KMS-11 (cell line): ENCODE results near the gene TOP1.

Experiments used
- H2AFZ ChIP-seq: fragments of 200-600 bp; sonication (generic); 2 replicates; pipeline ENCODE4 v1.6.1; 2016; ENCODE audit warnings: antibody characterized with exemption, mixed run types, low read depth
- H3K27ac ChIP-seq: fragments of 200-600 bp; sonication (generic); 2 replicates; pipeline ENCODE4 v1.6.1; 2016; ENCODE audit warnings: mild to moderate bottlenecking, mixed run types
- H3K27me3 ChIP-seq: fragments of 200-600 bp; sonication (generic); 2 replicates; pipeline ENCODE4 v1.6.1; 2017; ENCODE audit warnings: mild to moderate bottlenecking, low read depth, mixed run types, moderate library complexity; ENCODE audit not compliant: insufficient read depth
- H3K36me3 ChIP-seq: fragments of 200-600 bp; sonication (generic); 2 replicates; pipeline ENCODE4 v1.6.1; 2017; ENCODE audit warnings: mild to moderate bottlenecking, mixed run types; ENCODE audit not compliant: insufficient read depth
- H3K4me1 ChIP-seq: fragments of 200-600 bp; sonication (generic); 2 replicates; pipeline ENCODE4 v1.6.1; 2016; ENCODE audit warnings: mild to moderate bottlenecking, low read depth, mixed run types; ENCODE audit not compliant: poor library complexity, severe bottlenecking
- H3K4me2 ChIP-seq: fragments of 200-600 bp; sonication (generic); 2 replicates; pipeline ENCODE4 v1.7.0; 2016; ENCODE audit warnings: mild to moderate bottlenecking, mixed run types
- H3K4me3 ChIP-seq: fragments of 200-600 bp; sonication (generic); IDR thresholded peaks from 2 replicates; pipeline ENCODE4 v1.6.1; 2017; ENCODE audit warnings: low read depth, low read length, mixed read lengths; ENCODE audit not compliant: insufficient read depth
- H3K79me2 ChIP-seq: fragments of 200-600 bp; sonication (generic); 2 replicates; pipeline ENCODE4 v1.6.1; 2016; ENCODE audit warnings: low read depth, mixed run types; ENCODE audit not compliant: insufficient read depth
- H3K9ac ChIP-seq: fragments of 200-600 bp; sonication (generic); 2 replicates; pipeline ENCODE4 v1.6.1; 2016; ENCODE audit warnings: mild to moderate bottlenecking, mixed run types
- H4K20me1 ChIP-seq: fragments of 200-600 bp; sonication (generic); 2 replicates; pipeline ENCODE4 v1.6.1; 2016; ENCODE audit warnings: mild to moderate bottlenecking, mixed run types; ENCODE audit not compliant: insufficient read depth
- TF ChIP-seq, protein P1 (sequence below): fragments of 200-600 bp; sonication (generic); conservative IDR thresholded peaks from 2 replicates; pipeline ENCODE4 v1.6.1; 2017; ENCODE audit warnings: low read depth, mild to moderate bottlenecking, antibody characterized with exemption, low read length, moderate library complexity, mixed read lengths

Gene TOP1

DNA sequence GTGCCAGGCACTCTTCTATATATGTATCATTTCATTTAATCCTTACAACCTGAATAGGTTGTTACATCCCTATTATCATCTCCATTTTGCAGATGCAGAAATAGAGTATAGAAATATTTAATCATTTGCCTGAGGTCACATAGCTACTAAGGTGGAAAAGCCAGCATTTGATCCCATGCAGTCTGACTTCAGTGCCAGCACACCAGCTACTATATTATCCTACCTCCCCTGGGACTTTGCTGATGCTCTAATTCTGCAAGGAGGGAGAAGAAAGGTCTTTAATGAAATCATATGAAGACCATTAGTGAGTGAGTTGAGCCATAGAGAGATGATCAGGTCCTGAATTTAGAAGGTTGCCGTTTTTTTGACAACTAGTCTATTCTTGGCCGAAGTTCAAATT lies 53.7 kb downstream of the TOP1 start:
- no peaks in the 10 kb centered on the region for H3K27me3 ChIP-seq
- H3K9ac ChIP-seq: no peak overlapping the region
- H3K4me1 ChIP-seq: peaks cover 65% of the 10 kb centered on the region
- no peak overlapping the region; the same call in 1 of the 2 replicates for H3K27ac ChIP-seq
- no peaks in the 10 kb centered on the region for H3K36me3 ChIP-seq
- H3K4me3 ChIP-seq: no peak overlapping the region
- TF ChIP-seq, protein P1, sequence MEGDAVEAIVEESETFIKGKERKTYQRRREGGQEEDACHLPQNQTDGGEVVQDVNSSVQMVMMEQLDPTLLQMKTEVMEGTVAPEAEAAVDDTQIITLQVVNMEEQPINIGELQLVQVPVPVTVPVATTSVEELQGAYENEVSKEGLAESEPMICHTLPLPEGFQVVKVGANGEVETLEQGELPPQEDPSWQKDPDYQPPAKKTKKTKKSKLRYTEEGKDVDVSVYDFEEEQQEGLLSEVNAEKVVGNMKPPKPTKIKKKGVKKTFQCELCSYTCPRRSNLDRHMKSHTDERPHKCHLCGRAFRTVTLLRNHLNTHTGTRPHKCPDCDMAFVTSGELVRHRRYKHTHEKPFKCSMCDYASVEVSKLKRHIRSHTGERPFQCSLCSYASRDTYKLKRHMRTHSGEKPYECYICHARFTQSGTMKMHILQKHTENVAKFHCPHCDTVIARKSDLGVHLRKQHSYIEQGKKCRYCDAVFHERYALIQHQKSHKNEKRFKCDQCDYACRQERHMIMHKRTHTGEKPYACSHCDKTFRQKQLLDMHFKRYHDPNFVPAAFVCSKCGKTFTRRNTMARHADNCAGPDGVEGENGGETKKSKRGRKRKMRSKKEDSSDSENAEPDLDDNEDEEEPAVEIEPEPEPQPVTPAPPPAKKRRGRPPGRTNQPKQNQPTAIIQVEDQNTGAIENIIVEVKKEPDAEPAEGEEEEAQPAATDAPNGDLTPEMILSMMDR: no peak
- H3K79me2 ChIP-seq: peaks cover 38% of the 10 kb centered on the region; the same call in 1 of the 2 replicates
- H3K4me2 ChIP-seq: peak overlapping the region; percentile 64
- no peak overlapping the region for H2AFZ ChIP-seq
- 0 out of 2 replicates have a peak, but pooled peaks cover 4% of the 10 kb centered on the region for H4K20me1 ChIP-seq

DNA sequence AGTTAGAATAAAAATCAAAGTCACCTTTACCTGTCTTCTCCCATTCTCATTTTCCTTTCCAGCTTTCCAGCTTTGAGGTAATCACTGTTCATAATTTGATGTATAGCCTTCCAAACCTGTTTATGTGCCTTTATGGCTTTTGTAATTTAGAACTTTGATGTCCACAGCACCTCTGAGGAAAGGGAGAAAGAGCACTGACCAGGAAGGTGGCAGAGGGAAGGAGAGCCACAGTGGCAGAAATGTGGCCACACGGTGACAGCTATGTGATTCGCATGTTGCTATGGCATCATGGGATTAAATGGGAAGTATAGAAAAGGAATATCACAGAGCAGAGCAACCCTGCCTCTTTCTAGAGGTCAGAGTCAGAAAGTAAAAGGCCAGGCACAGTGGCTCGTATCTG lies 57.0 kb downstream of the TOP1 start:
- no peak overlapping the region for H3K4me2 ChIP-seq
- no peak overlapping the region for H2AFZ ChIP-seq
- TF ChIP-seq, protein P1: no peak
- H3K79me2 ChIP-seq: peaks cover 15% of the 10 kb centered on the region; the same call in 1 of the 2 replicates
- peaks cover 32% of the 10 kb centered on the region for H3K4me1 ChIP-seq
- H3K27ac ChIP-seq: no peak overlapping the region
- no peak overlapping the region for H3K4me3 ChIP-seq
- H3K9ac ChIP-seq: no peak overlapping the region
- H3K27me3 ChIP-seq: no peaks in the 10 kb centered on the region
- no peaks in the 10 kb centered on the region for H3K36me3 ChIP-seq
- no peaks in the 10 kb centered on the region for H4K20me1 ChIP-seq

DNA sequence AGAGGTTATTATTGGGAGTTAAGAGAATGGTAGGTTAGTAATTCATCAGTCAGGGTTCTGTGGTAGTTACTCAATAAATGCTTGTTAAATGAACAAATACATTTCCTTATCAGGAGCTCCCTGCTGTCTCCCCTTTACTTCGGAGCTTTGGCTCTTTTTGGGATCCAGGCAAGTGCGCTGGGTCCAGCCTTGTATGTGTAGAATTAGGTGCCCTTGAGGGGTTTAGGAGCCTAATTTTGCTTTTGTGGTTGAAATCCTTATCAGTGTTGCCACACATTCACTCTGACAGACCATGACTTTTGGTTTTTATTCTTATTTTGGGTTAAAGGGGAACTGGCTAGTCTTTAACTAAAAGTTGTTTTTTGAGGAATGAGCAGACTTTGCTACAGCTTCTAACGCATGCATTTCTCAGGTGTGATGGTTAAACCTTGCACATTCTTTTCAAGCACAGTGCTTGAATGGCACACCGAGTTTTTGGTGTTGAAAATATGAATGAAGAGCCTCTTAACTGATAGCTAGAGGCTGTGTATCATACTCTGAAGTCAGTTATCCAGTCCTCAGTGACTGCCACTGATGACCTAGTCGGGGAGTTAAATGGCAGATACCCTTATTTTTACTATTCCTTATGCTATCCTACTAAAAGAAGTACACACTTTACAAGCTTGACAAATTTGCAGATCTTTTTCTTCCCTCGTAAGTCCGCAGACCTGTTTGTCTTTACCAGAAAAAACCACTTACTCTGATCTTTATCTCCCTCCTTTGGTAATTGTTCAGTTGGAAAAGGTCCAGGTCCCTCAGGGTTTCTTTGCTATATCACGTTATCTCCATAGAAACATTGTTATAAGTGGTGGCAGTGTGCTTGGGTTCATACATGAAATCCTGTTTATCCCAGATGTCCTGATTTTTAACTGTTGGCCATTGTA lies 58.0 kb downstream of the TOP1 start:
- Histone ChIP-seq H3K4me3 (no peak overlapping the region), H3K27me3 (no peaks in the 10 kb centered on the region), H3K9ac (no peak overlapping the region), H3K27ac (no peak overlapping the region), H4K20me1 (no peaks in the 10 kb centered on the region), H2AFZ (no peak overlapping the region), H3K4me2 (no peak overlapping the region), H3K79me2 (peaks cover 13% of the 10 kb centered on the region; the same call in 1 of the 2 replicates), H3K4me1 (peaks cover 21% of the 10 kb centered on the region), H3K36me3 (no peaks in the 10 kb centered on the region)
- TF ChIP-seq, protein P1: no peak

DNA sequence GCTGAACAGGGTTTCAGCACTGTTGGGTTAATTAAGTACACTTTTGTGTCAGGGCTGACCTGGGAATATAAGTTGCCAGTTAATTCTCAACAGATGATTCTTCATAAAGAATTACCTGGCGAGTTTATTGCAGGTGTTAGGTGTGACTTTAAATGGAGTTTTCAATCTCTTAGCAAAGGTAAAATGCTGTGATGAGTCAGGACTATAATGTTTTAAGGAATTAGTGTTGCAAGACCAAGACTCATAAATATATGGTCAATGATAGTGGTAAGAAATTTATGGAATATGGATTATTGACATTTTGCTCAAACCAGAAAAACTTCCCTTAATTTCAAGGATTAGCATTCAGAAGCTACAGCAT lies 58.7 kb downstream of the TOP1 start:
- H3K79me2 ChIP-seq: peaks cover 7% of the 10 kb centered on the region; the same call in 1 of the 2 replicates
- H3K4me1 ChIP-seq: peaks cover 15% of the 10 kb centered on the region
- no peaks in the 10 kb centered on the region for H3K27me3 ChIP-seq
- H3K27ac ChIP-seq: no peak overlapping the region
- no peak overlapping the region for H3K4me3 ChIP-seq
- TF ChIP-seq, protein P1: no peak
- H4K20me1 ChIP-seq: no peaks in the 10 kb centered on the region
- H3K9ac ChIP-seq: no peak overlapping the region
- no peak overlapping the region for H3K4me2 ChIP-seq
- no peak overlapping the region for H2AFZ ChIP-seq
- H3K36me3 ChIP-seq: no peaks in the 10 kb centered on the region; the same call in 1 of the 2 replicates
